GM19397 (cell line): ENCODE results near the gene UBD.
A peak's percentile ranks its signal among the peaks of the same experiment; 100 is the strongest.

Experiments
- ATAC-seq: cut with Tn5 transposase; IDR thresholded peaks from one replicate; pipeline ENCODE4 v1.9.1; 2021; ENCODE audit warnings: mild to moderate bottlenecking, moderate library complexity; ENCODE audit not compliant: unreplicated experiment

Gene UBD

DNA sequence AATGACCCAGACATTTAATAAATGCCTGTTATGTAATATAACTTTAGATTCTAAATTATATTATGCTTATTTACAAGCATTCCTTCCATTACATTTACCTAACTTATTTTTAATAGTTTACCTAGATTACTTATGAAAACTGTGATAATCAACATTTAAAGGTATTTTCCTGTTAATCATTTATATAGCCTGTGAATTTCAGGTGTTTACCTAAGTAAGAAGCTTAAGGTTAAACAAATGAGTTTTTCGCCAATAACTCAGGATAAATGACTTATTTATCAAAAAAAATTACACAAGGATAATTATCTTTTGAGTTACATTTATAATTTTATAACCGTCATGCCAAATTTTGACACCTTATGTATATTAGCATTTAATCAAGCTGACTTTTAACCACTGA, 35.5 kb downstream of the UBD start:
- no peak for ATAC-seq

DNA sequence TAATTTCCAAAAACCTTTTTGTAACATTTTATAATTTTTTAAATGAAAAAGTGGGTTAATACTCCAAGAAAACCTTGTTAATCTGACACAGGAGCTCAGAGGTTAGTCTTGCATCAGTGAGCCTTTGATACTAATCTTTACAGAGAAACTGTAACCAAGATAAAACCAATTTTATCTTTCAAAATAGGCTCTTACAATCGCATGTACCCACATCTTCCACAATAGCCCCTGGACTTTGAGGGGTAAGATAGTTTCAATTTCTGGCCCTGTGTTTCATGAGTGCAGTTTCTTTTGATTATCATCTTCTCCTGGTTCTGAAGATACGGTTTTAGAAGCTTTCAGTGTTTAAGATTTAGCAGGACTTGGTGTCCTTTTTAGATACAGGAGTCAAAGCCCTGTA, 37.3 kb downstream of the UBD start:
- ATAC-seq = no peak

- ATAC-seq = no peak
Measured at GRCh38 chr6:29521006-29521680, 38.4 kb downstream of the UBD start.

DNA sequence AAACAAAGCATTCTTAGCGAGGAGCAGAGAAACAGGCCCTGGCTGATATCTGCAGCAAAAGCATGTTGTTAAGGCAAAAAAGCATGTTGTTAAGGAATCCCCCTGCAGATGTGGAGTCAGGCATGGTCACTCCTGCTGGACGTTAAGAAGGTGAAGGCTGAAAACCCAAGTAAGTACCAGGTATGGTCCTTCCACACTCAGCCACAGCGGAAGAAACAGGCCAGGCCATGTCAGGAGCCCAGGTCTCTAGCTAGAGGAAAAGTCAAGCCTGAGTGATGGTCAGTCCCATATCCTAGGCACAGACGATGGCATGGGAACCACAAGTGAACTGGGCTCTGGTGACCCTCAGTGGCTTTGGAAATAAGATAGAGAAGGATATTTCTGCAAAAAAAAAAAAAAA, 39.3 kb downstream of the UBD start:
- no peak for ATAC-seq

DNA sequence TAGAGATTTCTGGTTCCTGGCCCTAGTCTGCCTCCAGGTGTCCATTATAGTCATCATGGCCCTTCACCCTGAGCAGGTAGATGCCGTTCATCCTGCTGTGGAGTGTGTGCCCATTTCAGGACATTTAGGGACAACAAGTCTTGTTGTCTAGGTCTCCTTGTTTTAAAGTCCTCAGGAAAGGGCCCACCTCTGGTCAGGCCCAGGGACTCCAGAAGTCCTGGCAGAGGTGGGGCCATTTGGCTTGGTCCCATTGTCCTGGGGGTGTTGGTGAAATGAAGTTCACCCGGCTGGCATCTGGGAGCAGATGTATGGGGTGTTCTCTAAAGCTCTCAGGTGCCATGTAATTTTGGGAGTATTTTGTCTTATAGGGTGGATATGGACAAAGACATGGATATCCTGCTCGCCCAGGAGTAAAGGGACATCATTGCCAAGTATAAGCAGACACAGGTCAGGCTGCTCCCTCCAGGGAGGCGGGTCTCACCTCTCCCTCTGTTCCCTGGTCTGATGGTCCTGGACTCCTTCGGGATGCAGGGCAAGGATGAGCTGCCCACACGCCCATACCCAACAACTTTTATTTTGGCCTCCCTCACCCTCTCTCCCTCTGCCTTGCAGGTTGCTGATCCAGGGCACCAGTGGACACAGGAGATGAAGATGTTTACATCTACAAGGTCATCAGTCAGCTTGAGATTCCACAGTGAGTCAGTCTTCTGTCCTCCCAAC, 40.1 kb downstream of the UBD start:
- ATAC-seq = no peak

DNA sequence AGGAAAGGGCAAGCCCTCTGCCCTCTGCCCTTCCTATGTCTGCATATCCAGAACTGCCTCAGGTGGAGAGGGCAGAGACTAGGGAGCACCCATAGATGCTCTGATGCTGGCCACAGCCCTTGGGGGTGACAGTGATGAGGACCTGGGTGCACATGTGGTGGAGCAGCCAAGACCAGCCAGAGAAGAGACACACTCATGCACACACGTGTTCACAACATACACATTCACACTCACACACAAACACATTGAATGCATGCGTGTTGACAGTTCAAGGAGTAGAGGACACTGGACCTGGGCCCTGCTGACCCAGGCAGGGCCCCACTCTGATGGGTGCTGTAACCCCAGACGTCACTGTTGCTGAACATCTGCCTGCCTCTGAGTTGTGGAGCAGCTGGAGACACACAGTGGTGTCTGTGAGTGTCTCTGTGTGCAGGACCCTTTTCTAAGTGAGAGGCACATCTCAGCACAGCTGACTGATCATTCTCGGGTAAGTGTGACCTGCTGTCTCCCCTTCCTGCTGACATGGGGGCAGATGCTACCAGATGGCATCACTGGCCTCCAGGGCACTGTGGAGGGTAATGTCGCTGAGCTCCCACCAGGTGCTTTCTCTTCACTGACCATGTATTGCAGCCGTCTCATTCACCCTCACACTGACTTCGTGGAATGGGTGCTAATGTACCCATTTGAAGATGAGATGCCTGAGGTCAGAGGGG, 41.6 kb downstream of the UBD start:
- ATAC-seq = no peak

DNA sequence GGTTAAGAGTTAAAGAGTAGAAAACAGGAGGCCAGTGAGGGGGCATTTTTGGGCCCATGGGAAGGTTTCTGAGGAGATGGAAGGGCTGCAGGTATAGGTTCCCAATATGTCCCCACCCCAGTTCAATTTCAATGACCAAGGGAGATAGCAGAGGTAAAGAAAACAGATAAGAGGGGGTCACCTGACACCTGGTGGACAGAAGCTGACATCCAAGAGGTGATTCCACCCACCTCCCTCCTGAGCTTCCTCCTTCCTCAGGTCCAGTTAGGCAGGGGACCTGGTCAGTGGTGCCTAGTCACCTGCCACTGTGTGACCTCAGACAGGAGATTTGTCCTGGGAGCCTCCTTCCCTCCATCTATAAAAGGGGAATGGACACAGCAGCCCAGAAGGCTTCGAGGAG, 42.3 kb downstream of the UBD start:
- ATAC-seq = no peak

DNA sequence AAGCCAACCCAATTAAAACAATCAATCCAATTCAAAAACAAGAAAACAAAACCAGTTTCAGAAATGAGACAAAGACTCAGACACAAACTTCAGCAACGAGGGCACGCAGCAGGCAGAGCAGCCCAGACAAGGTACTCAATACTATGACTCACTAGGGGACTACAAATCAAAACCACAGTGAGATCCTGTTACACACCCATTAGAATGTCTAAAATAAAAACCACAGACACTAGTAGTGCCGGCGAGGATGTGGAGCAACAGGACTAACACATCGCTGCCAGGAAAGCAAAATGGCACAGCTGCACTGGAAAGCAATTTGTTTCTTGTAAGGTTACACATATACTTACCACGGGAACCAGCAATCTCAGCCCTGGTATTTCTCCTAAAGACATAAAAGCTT, 43.4 kb downstream of the UBD start:
- no peak for ATAC-seq

DNA sequence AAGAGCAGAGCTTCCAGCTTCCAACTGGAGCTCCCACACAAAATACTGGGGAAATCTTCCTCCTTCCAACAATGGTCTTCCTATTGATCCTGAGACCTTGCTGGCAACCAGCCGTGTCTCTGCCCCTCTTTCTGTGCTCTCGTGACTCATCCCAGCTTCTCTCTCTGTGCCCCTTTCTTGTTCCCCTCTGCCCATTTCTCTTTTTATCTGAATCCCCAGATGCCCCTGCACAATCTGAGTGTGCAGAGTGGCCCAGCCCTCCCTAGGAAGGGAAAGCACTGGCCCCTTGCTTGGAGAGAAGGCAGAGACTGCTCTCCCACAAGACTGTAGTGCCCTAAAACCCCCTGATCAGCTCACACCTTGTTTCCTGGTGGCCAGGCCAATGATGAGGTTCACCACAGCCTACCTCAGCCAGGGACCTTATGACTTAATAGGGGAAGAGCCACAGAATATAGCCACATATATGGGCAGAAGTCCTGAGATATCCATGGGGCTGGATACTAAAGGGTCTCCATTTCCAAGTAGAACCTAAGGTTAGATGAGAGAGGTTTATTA, 48.7 kb downstream of the UBD start:
- ATAC-seq = no peak

- ATAC-seq = no peak
Measured at GRCh38 chr6:29510202-29510601, 49.3 kb downstream of the UBD start.

- no peak for ATAC-seq
Measured at GRCh38 chr6:29509711-29510110, 49.8 kb downstream of the UBD start.

DNA sequence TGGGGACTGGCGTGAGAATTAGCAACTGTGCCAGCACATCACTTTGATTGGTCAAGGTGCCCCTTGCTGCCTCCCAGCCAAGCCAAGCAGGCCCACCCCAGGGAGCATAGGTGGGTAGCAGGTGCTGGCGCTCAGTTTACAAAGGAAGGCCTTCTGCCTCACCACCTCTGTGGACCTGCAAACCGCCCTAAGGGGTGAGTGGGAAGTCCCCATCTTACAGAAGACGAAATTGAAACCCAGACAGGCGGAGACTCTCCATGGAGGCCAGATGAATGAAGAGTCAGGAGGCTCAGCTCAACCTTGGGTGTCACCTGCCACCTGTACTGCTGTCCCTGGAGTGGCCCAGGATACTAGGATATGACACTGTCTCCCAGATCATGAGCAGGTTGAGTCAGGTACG, 50.3 kb downstream of the UBD start:
- peak; percentile 48 for ATAC-seq

DNA sequence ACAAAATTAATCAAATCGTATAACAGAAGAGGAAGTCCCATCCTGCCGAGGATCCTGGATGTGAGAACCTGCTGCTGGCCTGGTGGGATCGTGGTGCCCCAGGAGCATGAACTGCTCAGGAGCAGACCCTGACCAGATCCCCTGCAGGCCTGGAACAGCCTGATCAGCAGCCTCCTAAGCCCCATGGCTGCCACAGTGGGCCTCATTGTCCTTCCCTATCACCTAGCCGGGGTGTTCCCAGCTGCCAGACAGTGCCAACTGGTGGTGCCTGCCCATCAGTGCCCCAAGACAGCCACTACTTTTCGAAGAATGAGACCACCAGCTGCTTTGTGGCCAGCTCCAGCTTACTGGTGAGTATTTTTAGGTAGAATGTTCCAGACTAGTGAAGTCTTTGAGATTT, 52.2 kb downstream of the UBD start:
- ATAC-seq = no peak

GRCh38 chr6:29506446-29507067, 53.0 kb downstream of the UBD start:
- no peak for ATAC-seq

GRCh38 chr6:29505808-29506207, 53.7 kb downstream of the UBD start:
- ATAC-seq = no peak
